Measurements from ENCODE around the gene OR6K6.

The OR6K6 gene

GRCh38 chr1:158801396-158801795 lies 46.9 kb downstream of the OR6K6 start:
- no peak for DNase-seq (ENCODE audit: low read depth, low spot score)

DNA sequence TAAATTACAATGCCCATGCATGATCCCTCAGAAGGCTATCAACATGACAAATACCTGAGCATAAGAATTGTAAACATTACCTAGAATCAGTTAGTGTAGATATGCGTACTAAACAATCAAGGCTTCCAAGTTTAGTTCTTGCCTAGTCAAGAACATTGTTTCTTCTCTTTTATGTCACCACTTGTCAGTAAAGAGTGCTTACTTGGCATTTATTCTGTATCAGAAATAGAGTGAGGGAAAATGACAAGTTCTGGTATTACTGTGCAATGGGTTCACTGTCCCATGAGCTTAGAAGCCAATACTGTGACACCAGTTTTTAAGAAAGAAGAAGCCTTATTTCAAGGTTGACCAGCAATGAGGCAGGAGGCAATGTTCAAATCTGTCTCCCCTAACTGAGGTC lies 49.2 kb downstream of the OR6K6 start:
- no peak for DNase-seq (ENCODE audit: low read depth, low spot score)
